NCI-H1417 treated with DMSO at 0.1 percent for 48 hours (cell line): ENCODE measurements around the gene GRAPL.
"Not testable (repeated sequence)": the region's sequence is repeated elsewhere in the genome, so short reads cannot be mapped to it uniquely, and the experiment has no call there.

Experiments used
- DNase-seq: peaks from one replicate; lab custom pipeline; 2025; lab: John Stamatoyannopoulos, UW

GRAPL gene

GRCh38 chr17:19127148-19127980, at the start of gene GRAPL:
GRAPL (plus strand) TSS chr17:19127589; CDS start chr17:19127620, 31 bp downstream.
- DNase-seq = not testable (repeated sequence)

- not testable (repeated sequence) for DNase-seq
Observed at GRCh38 chr17:19088804-19089685, 38.3 kb upstream of the GRAPL start.

- DNase-seq = not testable (repeated sequence)
Observed at GRCh38 chr17:19090058-19090772, 37.2 kb upstream of the GRAPL start.

DNA sequence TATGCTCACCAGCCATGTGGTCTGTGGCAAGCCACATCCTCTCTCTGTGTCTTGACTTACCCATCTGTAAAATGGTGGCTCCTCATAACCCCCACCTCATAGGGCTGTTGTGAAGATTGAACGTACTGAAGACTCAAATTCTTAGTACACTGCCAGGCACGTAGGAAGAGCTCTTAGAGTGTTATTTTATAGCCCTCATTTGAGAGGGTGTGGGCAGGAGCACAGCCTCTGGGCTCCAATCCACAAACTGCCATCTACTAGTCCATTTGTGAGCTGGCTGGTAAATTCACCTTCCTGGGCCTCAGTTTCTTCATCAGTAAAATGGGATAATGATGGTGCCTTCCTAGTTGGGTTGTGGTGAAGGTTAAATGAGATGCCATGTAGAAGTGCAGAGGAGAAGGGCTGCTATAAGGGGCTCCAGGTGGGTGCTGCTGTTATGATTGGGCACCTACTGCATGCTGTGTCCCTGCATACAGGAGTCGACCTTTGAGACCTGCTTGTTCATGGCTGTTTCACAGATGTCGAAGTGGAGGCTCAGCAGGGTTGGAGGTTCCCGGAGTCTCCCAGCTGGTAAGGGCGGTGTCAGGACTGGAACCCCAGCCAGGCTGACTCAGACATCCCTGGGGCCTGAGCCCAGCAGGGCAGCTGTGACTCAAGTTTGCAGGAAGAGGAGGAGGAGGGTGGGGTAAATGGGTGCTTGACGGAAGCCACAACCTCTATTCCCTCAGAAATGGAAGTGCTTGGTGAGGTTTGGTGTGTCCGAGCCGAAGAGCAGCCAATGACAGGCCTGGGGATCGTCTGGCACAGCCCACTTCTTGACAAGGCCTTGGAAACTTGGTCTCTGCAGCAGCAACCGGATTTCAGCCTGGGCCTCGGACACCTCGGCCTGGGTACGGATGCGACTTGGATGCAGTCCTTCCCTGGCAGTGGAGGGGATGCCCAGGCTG, 34.4 kb upstream of the GRAPL start:
- DNase-seq = not testable (repeated sequence)

DNA sequence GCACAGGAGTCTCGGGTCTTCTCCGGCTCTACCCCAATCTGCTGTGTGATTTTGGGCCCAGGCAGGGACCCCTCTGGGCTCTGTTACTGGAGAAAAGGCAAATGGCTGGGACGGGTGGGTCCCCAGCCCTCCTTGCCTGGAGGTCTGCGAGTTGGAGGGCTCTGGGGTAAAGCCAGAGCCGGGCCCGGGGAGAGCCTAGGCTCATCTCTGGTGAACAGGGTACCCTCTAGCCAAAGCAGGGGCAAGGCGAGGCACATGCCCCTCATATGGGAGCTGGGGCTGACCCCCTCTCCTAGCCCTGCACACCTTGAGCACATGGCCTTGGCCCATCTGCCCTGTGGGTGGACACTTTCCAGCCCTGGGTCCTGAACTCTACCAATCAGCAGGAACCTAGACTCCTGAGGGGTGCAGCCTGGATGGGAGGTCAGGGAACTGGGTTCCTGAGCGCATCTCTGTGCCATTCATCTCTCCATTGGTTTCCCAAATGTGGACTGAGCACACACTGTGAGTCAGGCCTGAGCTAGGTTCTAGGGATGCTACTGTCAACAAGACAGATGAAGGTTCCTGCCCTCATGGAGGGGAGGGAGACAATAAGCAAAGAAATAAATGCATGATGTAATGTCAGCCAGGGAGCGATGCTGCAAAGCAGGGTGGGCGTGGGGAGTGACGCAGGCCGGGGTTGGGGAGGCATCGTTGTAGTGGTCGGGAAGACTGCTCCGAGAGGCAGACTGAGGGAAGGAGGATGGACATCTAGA, 33.5 kb upstream of the GRAPL start:
- DNase-seq = not testable (repeated sequence)

DNA sequence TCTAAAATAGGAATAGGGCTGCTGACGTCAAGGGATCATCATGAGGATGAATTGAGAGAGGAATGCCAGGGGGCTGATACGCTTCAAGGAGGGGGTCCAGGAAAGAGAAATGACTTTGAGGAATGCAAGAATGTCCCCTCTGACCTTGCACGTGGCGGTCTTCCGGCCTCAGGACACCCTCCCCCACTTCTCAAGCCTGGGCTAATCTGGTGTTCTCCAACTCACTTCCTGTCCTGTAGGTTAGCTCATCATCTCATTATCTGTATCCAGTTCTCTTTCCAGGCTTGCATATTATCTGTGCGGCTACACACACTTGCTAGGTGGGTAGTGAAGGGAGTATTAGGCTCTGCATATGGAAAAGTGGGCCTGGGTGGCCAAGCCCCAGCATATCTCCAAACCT, 18.9 kb upstream of the GRAPL start:
- DNase-seq = not testable (repeated sequence)

- DNase-seq = not testable (repeated sequence)
Observed at GRCh38 chr17:19110189-19111097, 16.9 kb upstream of the GRAPL start.

- DNase-seq = not testable (repeated sequence)
Observed at GRCh38 chr17:19111111-19111711, 16.2 kb upstream of the GRAPL start.

GRCh38 chr17:19111801-19112458, 15.5 kb upstream of the GRAPL start:
- not testable (repeated sequence) for DNase-seq

GRCh38 chr17:19112459-19112826, 14.9 kb upstream of the GRAPL start:
- not testable (repeated sequence) for DNase-seq

- DNase-seq = not testable (repeated sequence)
Observed at GRCh38 chr17:19118695-19119094, 8.7 kb upstream of the GRAPL start.

DNA sequence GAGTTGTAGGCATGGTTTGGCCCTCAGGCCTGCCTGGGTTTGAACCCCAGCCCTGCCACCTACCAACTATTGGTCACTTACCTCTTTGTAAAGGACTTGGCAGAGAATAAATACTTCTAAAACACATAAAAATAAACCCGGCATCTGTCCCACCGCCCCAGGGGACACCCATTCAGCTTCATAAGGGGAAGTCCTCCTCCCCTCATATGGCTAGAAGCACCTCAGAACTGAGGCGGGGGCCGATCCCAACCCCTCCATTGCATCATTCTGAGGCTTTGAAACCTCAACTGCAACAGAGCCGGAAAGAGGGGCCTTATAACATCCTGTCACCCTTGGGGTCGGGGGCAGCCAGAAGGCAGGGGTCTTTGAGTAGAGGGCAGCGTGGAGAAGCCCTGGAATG, 2.1 kb upstream of the GRAPL start:
- not testable (repeated sequence) for DNase-seq

DNA sequence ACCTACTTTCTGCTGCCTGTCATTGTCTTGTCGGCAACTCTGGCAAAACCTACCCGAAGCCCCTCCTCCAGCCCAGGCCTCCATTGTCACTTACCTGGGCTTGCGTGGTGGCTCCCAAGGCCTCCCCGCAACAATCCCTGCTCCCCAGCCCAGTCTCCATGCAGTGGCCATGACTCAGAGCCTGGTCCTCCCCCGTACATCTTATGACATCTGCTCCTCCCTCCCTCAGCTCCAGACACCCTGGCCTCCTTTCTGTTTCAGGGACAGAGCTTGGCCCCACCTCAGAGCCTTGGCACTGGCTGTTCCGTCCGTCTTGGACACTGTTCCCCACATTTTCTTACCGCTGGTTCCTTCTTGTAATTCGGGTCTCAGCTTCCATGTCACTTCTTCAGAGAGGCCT, 2.1 kb downstream of the GRAPL start:
- DNase-seq = not testable (repeated sequence)

GRCh38 chr17:19131108-19131507, 3.7 kb downstream of the GRAPL start:
- not testable (repeated sequence) for DNase-seq

DNA sequence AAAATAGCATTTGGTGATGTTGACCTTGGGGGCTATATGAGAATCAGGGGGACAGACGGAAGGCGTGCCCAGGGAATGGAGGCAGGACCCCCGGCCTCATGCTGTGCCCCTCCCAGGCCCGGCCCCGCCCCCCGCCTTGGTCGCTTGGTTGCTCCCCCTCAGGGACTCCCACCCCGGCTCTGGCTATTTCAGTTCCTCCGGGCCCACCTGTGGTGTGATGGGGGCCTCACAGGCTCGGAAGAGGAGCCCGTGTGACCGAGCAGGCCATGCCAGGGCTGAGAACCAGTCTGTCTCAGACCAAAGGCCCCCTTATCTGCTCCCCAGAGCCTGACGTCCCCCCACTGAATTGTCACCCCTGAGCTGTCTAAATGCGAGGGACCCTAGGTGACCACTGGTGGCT, 4.4 kb downstream of the GRAPL start:
- not testable (repeated sequence) for DNase-seq

DNA sequence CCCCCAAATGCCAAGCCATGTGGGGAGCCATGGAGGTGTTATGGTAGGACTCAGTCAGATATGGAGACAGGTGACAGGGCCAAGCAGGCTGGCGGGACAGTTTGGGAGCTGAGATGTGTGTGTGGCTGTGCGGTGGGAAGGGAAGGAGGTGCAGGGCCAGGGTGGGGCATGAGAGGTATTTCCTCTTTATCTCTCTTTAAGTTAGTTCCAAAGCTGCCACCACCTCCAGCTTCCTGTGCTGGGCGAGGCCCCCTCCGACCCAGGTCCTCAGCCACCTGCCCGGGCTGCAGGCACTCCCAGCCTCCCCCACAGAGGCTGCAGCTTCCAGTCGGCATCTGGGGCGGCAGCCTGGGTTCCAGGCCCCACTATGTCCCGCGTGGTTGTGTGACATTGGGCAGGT, 6.4 kb downstream of the GRAPL start:
- DNase-seq = not testable (repeated sequence)

GRCh38 chr17:19135391-19135790, 8.0 kb downstream of the GRAPL start:
- not testable (repeated sequence) for DNase-seq

DNA sequence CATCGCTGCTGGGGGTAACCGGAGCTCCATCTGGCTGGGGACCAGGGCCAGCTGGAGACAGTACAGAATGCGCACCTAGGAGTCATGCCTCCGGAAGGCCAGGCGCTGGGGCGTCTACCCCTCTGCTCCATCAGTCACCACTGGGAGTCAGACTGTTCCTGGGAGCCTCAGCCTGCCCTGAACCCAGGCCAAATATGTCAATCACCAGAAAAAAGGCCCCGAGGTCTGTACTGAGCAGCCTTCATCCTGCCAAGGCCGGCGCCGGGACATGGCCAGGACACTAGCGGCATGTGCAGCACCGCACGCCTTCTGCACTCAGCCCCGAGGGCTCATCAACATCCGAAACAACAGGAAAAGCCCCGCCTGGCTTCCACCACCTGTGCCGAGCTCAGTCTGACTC, 8.7 kb downstream of the GRAPL start:
- DNase-seq = not testable (repeated sequence)
